GM10266 (cell line): ENCODE measurements around the gene CHRND.

Experiments used
- DNase-seq: peaks from one replicate; pipeline ENCODE4 v3.0.0; 2012; ENCODE audit errors: extremely low spot score
- TF ChIP-seq, protein P1 (sequence below): IDR thresholded peaks from 2 replicates; pipeline ENCODE4 v1.5.1; 2012; ENCODE audit warnings: mild to moderate bottlenecking, low read depth; ENCODE audit not compliant: control insufficient read depth, insufficient read depth; ENCODE audit errors: missing control alignments

CHRND gene

DNA sequence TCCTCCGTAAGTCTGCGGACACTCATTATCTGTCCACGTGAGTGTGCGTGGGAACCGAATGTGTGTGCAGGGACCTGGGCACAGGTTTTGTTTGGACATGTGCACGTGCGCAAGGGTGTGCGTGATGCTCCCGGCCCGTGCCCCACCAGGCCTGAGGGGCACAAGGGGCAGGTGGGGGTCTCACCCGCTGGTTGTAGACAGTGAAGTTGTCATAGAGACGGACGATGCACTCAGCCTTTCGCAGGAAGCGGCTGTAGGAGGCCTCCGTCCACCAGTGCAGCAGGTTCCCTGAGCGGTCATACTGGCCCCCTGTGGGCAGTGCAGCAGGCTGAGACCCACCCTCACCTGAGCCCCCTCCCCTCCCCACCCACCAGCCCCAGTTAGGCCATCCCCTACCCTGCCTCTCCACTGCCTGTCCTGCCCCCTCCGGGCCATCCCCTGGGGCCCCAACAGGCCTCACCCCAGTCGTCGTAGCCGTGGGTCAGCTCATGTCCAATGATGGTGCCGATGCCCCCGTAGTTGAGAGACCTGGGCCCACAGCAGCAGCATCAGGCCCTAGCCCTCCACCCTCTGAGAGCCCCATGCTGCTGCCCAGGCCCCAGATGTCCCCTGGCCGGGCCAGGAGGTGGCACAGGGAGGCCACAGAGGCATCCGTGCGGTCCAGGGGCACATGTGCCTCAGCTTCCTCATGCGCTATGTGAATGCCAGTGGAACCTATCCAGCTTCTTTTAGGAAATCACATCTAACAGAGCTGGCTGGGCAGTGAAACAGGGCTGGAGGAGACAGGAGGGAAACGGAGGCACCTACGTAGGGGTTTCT is 44.4 kb upstream of the CHRND start:
- TF ChIP-seq, protein P1, sequence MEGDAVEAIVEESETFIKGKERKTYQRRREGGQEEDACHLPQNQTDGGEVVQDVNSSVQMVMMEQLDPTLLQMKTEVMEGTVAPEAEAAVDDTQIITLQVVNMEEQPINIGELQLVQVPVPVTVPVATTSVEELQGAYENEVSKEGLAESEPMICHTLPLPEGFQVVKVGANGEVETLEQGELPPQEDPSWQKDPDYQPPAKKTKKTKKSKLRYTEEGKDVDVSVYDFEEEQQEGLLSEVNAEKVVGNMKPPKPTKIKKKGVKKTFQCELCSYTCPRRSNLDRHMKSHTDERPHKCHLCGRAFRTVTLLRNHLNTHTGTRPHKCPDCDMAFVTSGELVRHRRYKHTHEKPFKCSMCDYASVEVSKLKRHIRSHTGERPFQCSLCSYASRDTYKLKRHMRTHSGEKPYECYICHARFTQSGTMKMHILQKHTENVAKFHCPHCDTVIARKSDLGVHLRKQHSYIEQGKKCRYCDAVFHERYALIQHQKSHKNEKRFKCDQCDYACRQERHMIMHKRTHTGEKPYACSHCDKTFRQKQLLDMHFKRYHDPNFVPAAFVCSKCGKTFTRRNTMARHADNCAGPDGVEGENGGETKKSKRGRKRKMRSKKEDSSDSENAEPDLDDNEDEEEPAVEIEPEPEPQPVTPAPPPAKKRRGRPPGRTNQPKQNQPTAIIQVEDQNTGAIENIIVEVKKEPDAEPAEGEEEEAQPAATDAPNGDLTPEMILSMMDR, result no peak
- DNase-seq, result no peak

DNA sequence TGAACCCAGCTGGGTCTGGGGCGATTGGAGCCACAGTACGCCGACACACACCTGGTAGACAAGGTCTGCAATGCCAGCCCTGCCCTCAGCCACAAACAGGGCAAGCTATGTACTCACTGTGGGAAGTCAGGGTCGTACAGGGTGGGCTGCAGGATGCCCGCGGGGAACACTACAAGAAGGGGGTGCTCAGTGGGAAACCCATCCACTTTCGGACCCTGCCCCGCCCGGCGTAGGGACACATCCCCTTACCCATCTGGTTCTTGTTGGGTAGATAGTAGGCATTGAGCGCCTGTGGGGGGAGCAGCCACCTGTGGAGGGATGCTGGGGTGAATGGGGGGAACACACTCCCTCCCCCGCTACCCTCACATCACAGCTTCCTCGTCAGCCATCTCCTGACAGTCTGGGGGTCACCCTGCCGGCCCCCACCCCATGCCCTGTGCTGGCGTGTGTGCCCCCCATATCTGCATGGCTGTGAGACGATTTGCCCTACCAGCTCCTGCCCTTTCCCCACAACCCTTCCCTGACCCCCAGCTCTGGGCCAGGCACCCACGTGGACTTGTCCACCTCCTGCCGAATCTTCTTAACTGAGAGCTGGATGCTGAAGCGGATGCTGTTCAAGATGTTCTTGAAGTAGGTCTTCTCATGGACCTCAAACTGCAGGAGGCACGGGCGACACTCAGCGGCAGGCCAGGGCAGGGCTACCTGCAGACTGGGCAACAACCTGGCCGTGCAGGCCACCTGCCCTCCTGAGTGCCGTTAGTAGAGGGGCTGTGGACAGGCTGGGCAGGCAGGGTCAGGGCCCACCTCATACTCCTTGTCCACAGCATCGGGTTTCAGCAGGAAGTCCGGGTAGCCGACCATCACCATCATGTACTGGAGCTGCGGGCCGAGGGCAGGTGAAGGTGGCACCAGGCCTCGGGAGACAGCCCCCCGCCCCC is 43.4 kb upstream of the CHRND start:
- TF ChIP-seq, protein P1, result no peak

DNA sequence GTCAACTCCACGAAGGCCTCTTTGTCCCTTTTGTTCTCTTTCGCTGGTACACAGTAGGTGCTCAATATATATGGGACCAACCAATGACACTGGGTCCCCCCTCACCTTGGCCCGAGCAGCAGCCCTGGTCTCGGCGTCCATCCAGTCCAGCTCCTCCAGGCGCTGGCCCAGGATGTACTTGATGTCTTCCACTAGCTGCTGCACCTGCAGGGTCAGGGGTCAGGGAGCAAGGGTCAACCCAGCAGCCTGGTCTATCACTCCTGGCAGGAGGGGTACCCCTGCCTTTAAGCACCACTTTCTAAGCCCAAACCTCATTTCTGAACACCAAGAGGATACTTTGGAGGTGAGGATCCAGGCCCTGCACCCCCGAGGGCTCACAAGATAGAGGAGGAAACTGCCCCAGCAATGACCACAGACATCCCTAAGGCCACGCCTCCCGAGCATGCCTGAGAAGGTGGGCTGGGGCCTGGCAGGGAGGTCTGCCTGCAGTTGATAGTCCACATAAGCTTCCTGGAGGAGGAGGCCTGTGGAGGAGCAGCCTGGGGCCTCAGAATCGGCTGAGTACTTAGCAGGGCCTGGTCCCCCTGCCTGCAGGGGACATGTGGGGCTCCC is 42.5 kb upstream of the CHRND start:
- TF ChIP-seq, protein P1, result no peak
- no peak for DNase-seq

More for the DNA sequence above, 43.4 kb upstream of the CHRND start:
- DNase-seq, result no peak

DNA sequence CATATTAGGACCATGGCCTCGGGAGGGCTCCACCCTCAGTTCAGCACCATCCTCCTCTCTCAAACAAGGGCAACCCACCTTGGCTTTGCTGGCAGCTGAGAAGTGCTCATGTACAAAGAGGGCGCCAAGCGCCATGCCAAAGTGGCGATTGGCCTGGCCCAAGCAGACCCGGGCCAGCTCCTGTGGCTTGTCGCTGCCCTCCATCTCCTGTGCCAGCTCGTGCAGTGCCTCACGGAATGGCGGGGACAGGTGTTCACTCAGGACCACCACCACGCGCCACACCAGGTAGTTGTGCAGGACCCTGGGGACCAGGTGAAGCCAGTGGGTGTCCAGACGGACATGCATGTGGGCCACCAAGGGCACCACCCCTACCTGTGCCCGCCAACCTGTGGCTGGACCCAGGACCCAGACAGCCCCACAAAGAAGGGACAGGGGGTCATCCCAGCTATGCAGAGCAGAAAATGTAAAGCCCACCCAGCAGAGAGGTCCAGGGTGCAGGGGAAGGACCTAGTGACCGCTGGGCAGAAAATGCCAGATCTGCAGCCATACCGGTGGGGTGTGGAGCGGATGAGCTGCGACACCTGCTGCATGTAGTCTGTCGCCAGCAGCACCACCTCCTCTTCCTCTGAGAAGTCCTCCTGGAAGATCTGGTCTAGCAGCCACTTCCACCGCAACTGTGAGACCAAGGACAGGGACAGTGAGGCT is 41.9 kb upstream of the CHRND start:
- TF ChIP-seq, protein P1, result no peak
- no peak for DNase-seq

DNA sequence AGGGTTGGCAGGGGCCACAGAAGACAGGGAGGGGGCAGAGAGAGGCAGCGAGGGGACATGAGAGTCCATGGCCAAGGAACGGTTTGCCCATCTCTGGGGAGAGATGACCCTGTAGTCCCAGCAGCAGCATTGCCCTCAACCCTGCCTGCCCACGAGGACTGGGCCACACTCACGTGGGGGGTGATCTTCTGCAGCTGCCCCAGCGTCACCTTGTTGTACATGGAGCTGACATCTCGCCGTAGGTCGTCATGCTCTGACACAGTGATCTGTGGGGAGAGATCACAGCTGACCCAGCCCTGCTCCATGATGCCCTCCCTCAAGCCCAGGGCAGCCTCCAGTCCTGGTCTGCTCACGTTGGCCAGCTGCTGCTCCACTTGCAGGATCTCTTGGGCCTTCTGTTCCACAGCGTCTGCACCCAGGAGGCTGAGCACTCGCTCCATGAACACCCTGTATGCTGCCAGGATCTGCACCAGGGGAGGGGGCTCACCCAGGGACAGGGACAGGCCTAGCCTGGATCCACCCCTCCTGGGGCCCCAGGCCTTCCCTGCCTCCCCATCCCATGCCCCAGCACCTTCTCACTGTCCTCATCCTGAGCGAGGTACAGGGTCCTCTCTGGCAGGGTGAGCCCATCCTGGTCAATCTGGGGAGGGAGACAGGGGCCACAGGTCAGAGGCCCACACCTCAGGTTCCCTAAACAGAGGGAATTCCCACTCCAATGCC is 41.2 kb upstream of the CHRND start:
- TF ChIP-seq, protein P1, result no peak
- DNase-seq, result no peak

DNA sequence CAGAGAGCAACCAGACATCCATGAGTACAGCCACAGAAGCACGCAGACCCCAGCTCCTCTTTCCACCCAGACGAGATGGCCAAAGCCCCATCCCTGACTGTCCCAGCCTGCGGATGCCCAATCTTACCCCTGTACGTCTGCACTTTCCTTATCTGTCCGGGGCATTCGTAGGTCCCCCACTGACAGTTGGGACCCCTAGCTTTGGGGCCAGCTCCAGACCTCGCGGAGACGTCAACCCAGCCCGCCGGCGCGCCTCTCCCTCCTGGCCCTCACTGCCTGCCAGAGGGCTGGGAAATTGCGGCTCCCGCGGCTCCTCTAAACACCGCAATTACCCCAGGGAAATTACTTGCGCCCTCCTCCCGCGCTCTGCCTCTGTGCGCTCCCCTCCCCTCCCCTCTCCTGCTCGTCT is 40.6 kb upstream of the CHRND start:
- no peak for DNase-seq
- TF ChIP-seq, protein P1, result no peak
